ENCODE data around the gene ZNF518A. TPM values are rescaled to one million over a fixed set of nuclear protein-coding genes. Genes with fewer than 3 reads are reported as not detected.

Gene ZNF518A
- total and polyA plus RNA-seq, 2 of the 8 experiments (the other 6 are each of a cell fraction or from before 2014, with no cell fraction given): 6.6 to 34.8 TPM

- FAIRE-seq (no peak), DNase-seq (ENCODE audit: low read depth in 1 of 2, low spot score in 2 of 2) (no peak)
- H3K4me3 ChIP-seq (ENCODE audit: extremely low read depth in 1 of 4, insufficient read depth in 2 of 4, low read depth in 3 of 4, low read length in 4 of 4): no peak overlapping the region
- H4K20me1 ChIP-seq (replicated peaks in 1 of 2; ENCODE audit: control insufficient read depth in 1 of 2, insufficient read depth in 2 of 2, low read length in 2 of 2): no peaks in the 10 kb centered on the region
- POLR2A ChIA-PET (ENCODE audit: partially characterized antibody): no interaction called here
- H2BK5ac ChIP-seq (ENCODE audit: low read depth, low read length): no peak overlapping the region
- H3K27me3 ChIP-seq (replicated peaks in 1 of 4; ENCODE audit: control insufficient read depth in 3 of 4, extremely low read depth in 1 of 4, insufficient read depth in 3 of 4, low read length in 3 of 4): no peaks in the 10 kb centered on the region
- no peak overlapping the region for H3K18ac ChIP-seq (ENCODE audit: extremely low read depth, low read length)
- H3K4me1 ChIP-seq (replicated peaks in 1 of 4; ENCODE audit: control insufficient read depth in 3 of 4, insufficient read depth in 4 of 4, low read length in 3 of 4): peaks cover 3 to 8% (median 5%) of the 10 kb centered on the region in 4 experiments; a peak in 5 of 7 replicates
- no peak overlapping the region for H3K23ac ChIP-seq (ENCODE audit: insufficient read length)
- CTCF ChIA-PET (ENCODE audit: partially characterized antibody): no interaction called here
- H2AK5ac ChIP-seq (ENCODE audit: low read depth, low read length): no peak overlapping the region
- no peak overlapping the region for H2BK12ac ChIP-seq (ENCODE audit: low read depth, low read length)
- no peak overlapping the region for H3K14ac ChIP-seq (ENCODE audit: insufficient read length)
- H3K9me3 ChIP-seq (ENCODE audit: insufficient read depth in 2 of 2, low read depth in 1 of 2, low read length in 1 of 2): no peaks in the 10 kb centered on the region
- no peak overlapping the region for H2BK15ac ChIP-seq (ENCODE audit: low read length)
- no peaks in the 10 kb centered on the region for H3K79me2 ChIP-seq (ENCODE audit: control insufficient read depth in 1 of 2, insufficient read depth in 2 of 2, low read length in 2 of 2)
- no peak overlapping the region for H2BK120ac ChIP-seq (replicated peaks; ENCODE audit: low read depth, low read length)
- 0 out of 2 replicates have a peak, but pooled peaks cover 4% of the 10 kb centered on the region for H3K23me2 ChIP-seq (ENCODE audit: low read depth, low read length)
- H3K4ac ChIP-seq (replicated peaks; ENCODE audit: insufficient read length, low read depth, low read length): no peak overlapping the region
- H3K4me2 ChIP-seq (ENCODE audit: insufficient read depth in 1 of 2, low read depth in 2 of 2, low read length in 2 of 2): no peak overlapping the region
- H3K27ac ChIP-seq (ENCODE audit: low read depth, low read length): no peak overlapping the region
- H3K79me1 ChIP-seq (ENCODE audit: low read depth, low read length): no peaks in the 10 kb centered on the region
- no peaks in the 10 kb centered on the region for H3K36me3 ChIP-seq (ENCODE audit: control insufficient read depth in 2 of 4, insufficient read depth in 4 of 4, low read length in 3 of 4)
- H3K9ac ChIP-seq (replicated peaks in 1 of 4; ENCODE audit: extremely low read depth in 1 of 4, low read depth in 3 of 4, low read length in 3 of 4): no peak overlapping the region
- no peak overlapping the region for H4K91ac ChIP-seq (replicated peaks; ENCODE audit: insufficient read length, low read length)
- no peak overlapping the region for H2AFZ ChIP-seq (ENCODE audit: low read length)
- no peak overlapping the region for H2BK20ac ChIP-seq (ENCODE audit: low read length)
- no peak overlapping the region for H3K56ac ChIP-seq (replicated peaks; ENCODE audit: insufficient read length, low read depth, low read length)
- H4K8ac ChIP-seq (ENCODE audit: extremely low read depth, insufficient read depth, low read length): no peak overlapping the region
- no peak overlapping the region for H4K5ac ChIP-seq (ENCODE audit: insufficient read length, low read depth, low read length)
- TF ChIP-seq KDM1A (IDR thresholded peaks at IDR 0.05; ENCODE audit: borderline replicate concordance, low read length) (no peak), ZNF274 (IDR thresholded peaks at IDR 0.05; ENCODE audit: borderline replicate concordance, extremely low read depth, low read length) (no peak), HDAC6 (IDR thresholded peaks at IDR 0.05; ENCODE audit: low read depth, low read length) (no peak), SIN3A (conservative IDR thresholded peaks at IDR 0.05 in 1 of 2, IDR thresholded peaks at IDR 0.05 in 1 of 2; ENCODE audit: low read depth in 1 of 2, low read length in 2 of 2) (no peak), SUZ12 (IDR thresholded peaks at IDR 0.05; ENCODE audit: low read length) (no peak), BACH1 (IDR thresholded peaks at IDR 0.05; ENCODE audit: low read length) (no peak), CBX5 (IDR thresholded peaks at IDR 0.05; ENCODE audit: low read depth, low read length) (no peak), TAF1 (IDR thresholded peaks at IDR 0.05; ENCODE audit: low read depth, low read length) (no peak), NRF1 (IDR thresholded peaks at IDR 0.05; ENCODE audit: low read depth, low read length) (no peak)
- TF ChIP-seq, protein P1, sequence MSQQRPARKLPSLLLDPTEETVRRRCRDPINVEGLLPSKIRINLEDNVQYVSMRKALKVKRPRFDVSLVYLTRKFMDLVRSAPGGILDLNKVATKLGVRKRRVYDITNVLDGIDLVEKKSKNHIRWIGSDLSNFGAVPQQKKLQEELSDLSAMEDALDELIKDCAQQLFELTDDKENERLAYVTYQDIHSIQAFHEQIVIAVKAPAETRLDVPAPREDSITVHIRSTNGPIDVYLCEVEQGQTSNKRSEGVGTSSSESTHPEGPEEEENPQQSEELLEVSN (IDR thresholded peaks at IDR 0.05): no peak
Measured at GRCh38 chr10:96122824-96123223, 7.3 kb upstream of the ZNF518A start.

Measured in H1 (cell line).